ENCODE results near the gene ZNF787. TPM values are rescaled to one million over a fixed set of nuclear protein-coding genes. Genes with fewer than 3 reads are reported as not detected.

ZNF787 gene
- total RNA-seq, 1 donor from 2014 or later: 33.9 TPM

DNA sequence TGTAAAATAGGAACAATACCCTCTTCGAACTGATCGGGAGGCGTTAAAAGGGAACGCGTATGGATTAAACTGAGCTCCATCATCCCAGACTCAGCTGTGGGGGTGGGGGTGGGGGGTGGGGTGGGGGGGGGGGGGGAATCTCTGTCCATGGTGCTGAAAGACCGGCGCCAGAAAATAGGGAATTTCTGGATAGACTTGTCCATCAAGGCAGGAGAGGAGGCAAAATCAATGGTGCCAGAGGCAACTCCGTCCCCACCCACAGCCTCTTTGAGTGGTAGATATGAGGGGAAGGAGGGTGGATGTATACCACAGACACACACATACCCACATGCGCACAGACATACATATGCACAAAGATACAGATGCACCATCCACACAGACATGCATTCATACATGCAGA is 37.4 kb downstream of the ZNF787 start:
- peaks cover 19% of the 10 kb centered on the region for H3K27me3 Mint-ChIP-seq
- H3K9me3 Mint-ChIP-seq (ENCODE audit: low read depth): no peaks in the 10 kb centered on the region
- no peak overlapping the region for H3K4me3 Mint-ChIP-seq (ENCODE audit: low read depth)
- no peak for DNase-seq (ENCODE audit: low spot score, unreplicated experiment)
- H3K27ac Mint-ChIP-seq: no peak overlapping the region
- H3K4me1 Mint-ChIP-seq (ENCODE audit: low read depth): peaks cover 11% of the 10 kb centered on the region
- H3K36me3 Mint-ChIP-seq (ENCODE audit: insufficient read depth): peaks cover 3% of the 10 kb centered on the region
- TF ChIP-seq, protein P1, sequence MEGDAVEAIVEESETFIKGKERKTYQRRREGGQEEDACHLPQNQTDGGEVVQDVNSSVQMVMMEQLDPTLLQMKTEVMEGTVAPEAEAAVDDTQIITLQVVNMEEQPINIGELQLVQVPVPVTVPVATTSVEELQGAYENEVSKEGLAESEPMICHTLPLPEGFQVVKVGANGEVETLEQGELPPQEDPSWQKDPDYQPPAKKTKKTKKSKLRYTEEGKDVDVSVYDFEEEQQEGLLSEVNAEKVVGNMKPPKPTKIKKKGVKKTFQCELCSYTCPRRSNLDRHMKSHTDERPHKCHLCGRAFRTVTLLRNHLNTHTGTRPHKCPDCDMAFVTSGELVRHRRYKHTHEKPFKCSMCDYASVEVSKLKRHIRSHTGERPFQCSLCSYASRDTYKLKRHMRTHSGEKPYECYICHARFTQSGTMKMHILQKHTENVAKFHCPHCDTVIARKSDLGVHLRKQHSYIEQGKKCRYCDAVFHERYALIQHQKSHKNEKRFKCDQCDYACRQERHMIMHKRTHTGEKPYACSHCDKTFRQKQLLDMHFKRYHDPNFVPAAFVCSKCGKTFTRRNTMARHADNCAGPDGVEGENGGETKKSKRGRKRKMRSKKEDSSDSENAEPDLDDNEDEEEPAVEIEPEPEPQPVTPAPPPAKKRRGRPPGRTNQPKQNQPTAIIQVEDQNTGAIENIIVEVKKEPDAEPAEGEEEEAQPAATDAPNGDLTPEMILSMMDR (IDR thresholded peaks at IDR 0.05; ENCODE audit: unreplicated experiment): no peak

DNA sequence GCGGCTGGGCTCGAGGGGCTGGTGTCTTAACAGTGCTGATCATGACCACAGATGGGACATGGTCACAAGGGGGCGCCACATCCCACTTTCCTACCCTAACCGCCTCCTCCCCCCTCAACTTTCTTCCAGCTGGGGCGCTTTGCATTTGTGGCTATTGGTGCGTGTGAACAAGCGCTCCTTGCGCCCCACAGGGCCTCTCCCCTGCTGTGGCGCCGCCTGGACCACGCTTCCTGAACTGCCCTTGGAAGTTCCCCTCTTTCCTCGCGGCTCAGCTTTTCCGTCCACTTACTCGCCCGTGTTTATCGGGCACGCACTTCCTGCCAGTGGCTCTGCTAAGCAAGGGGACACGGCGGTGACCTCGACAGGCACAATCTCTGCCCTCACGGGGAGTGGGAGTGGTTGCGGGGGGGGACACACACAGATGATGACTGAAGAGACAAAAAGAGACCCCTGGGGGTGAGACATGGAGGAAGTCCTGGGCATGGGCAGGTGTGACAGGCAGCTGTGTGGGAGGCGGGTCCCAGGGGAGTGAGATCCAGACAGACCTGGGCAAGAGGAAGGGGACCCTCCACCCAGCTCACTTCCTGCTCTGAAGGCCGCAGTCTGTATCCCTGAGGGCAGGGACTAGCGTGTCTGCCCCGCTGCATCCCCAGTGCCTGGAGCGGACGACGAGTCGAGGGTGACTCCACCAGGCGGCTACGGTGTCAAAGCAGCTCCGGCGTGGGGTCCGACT is 40.3 kb downstream of the ZNF787 start:
- peak overlapping the region; percentile 87 for H3K27ac Mint-ChIP-seq
- no peaks in the 10 kb centered on the region for H3K36me3 Mint-ChIP-seq (ENCODE audit: insufficient read depth)
- TF ChIP-seq, protein P1 (IDR thresholded peaks at IDR 0.05; ENCODE audit: unreplicated experiment): peak; percentile 59
- H3K27me3 Mint-ChIP-seq: peaks cover 27% of the 10 kb centered on the region
- no peaks in the 10 kb centered on the region for H3K9me3 Mint-ChIP-seq (ENCODE audit: low read depth)
- DNase-seq (ENCODE audit: low spot score, unreplicated experiment): peak; percentile 67
- H3K4me3 Mint-ChIP-seq (ENCODE audit: low read depth): peak overlapping the region; percentile 75
- H3K4me1 Mint-ChIP-seq (ENCODE audit: low read depth): peaks cover 11% of the 10 kb centered on the region

DNA sequence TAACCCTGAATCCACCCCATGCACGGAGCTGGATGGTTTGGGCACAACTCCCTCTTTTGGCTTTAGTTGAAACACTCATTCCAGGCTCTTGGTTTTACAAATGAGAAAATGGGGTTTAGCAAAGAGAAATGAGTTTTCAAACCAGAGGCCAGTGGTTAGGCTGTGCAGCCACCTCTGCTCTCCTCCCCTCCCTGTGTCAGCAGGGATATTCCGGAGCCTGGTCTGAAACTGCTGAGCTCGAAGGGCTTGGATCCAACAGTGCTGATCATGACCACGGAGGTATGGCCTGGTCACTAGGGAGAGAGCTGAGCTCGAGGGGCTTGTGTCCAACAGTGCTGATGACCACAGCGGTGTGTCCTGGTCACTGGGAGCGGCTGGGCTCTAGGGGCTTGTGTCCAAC is 41.5 kb downstream of the ZNF787 start:
- Mint-ChIP-seq H3K27ac (no peak overlapping the region), H3K4me3 (ENCODE audit: low read depth) (no peak overlapping the region), H3K27me3 (peaks cover 27% of the 10 kb centered on the region), H3K9me3 (ENCODE audit: low read depth) (no peaks in the 10 kb centered on the region), H3K36me3 (ENCODE audit: insufficient read depth) (no peaks in the 10 kb centered on the region), H3K4me1 (ENCODE audit: low read depth) (peaks cover 9% of the 10 kb centered on the region)
- no peak for DNase-seq (ENCODE audit: low spot score, unreplicated experiment)
- TF ChIP-seq, protein P1 (IDR thresholded peaks at IDR 0.05; ENCODE audit: unreplicated experiment): no peak

DNA sequence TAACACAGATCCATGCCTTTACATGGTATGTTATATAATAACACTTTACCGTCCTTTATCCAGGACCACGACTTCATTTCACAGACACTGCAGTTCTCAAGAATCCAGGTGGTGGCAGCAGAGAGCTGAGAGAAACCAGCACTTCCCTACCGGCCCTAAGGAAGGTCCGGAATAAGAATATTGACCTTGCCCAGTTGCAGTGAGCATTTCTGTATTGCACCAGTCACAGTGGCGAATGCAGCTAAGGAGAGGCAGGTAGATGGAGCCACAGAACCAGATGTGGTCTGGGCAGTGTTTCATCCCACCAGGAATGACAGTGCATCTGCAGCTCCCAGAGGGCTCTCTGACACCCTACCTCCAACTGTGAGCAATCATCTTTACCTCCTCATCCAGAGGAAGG is 44.6 kb downstream of the ZNF787 start:
- H3K4me3 Mint-ChIP-seq (ENCODE audit: low read depth): no peak overlapping the region
- peak; percentile 59 for DNase-seq (ENCODE audit: low spot score, unreplicated experiment)
- no peak overlapping the region for H3K27ac Mint-ChIP-seq
- peaks cover 19% of the 10 kb centered on the region for H3K27me3 Mint-ChIP-seq
- TF ChIP-seq, protein P1 (IDR thresholded peaks at IDR 0.05; ENCODE audit: unreplicated experiment): peak; percentile 84
- no peaks in the 10 kb centered on the region for H3K36me3 Mint-ChIP-seq (ENCODE audit: insufficient read depth)
- H3K4me1 Mint-ChIP-seq (ENCODE audit: low read depth): peaks cover 9% of the 10 kb centered on the region
- no peaks in the 10 kb centered on the region for H3K9me3 Mint-ChIP-seq (ENCODE audit: low read depth)

DNA sequence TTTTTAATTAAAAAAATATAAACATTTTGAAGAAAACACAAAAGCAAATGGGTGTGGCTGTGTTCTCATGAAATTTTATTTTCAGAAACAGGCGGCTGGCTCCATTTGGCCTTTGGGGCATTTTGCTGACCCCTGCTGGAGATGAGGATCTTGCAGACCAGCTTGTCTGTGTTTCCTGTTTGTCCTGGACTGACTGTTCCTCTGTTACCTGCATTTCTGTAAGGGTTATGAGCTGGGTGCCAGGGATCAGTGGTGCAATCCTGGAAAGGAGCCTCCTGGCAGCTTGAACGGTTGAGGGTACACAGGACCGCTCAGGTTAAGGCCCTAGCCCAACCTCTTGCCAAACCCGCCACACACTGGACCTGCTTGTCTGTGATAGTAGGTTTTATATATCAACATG is 49.9 kb downstream of the ZNF787 start:
- Mint-ChIP-seq H3K36me3 (ENCODE audit: insufficient read depth) (no peaks in the 10 kb centered on the region), H3K27ac (no peak overlapping the region), H3K4me3 (ENCODE audit: low read depth) (no peak overlapping the region), H3K27me3 (peaks cover 22% of the 10 kb centered on the region), H3K9me3 (ENCODE audit: low read depth) (no peaks in the 10 kb centered on the region), H3K4me1 (ENCODE audit: low read depth) (no peaks in the 10 kb centered on the region)
- TF ChIP-seq, protein P1 (IDR thresholded peaks at IDR 0.05; ENCODE audit: unreplicated experiment): peak; percentile 52
- no peak for DNase-seq (ENCODE audit: low spot score, unreplicated experiment)

Measured in progenitor cell of endocrine pancreas (in vitro differentiated cells).